GM12891 (cell line): ENCODE results near the gene RSBN1L.
"Not testable (repeated sequence)": the region's sequence is repeated elsewhere in the genome, so short reads cannot be mapped to it uniquely, and the experiment has no call there.

Experiments used
- DNase-seq: peaks from one replicate; pipeline ENCODE4 v3.0.0; 2011; ENCODE audit warnings: low spot score; ENCODE audit not compliant: insufficient read length
- FAIRE-seq: peaks from 2 replicates; lab custom pipeline; 2011; peaks lifted over from hg19 to GRCh38; lab: Jason Lieb, UNC
- PAX5 ChIP-seq: IDR thresholded peaks from 2 replicates; pipeline ENCODE4 v1.6.1; 2011; ENCODE audit warnings: low read length, moderate library complexity, mild to moderate bottlenecking; ENCODE audit not compliant: insufficient read depth, severe bottlenecking
- POLR2A ChIP-seq: IDR thresholded peaks from 2 replicates; pipeline ENCODE4 v1.6.1; 2011; ENCODE audit warnings: low read depth, low read length, control low read depth
- POLR2AphosphoS5 ChIP-seq: IDR thresholded peaks from 2 replicates; pipeline ENCODE4 v1.6.1; 2011; ENCODE audit warnings: low read depth, low read length, control low read depth
- POU2F2 ChIP-seq: IDR thresholded peaks from 2 replicates; pipeline ENCODE4 v1.6.1; 2011; ENCODE audit warnings: low read depth, mild to moderate bottlenecking, control low read depth, low read length, moderate library complexity
- SPI1 ChIP-seq: IDR thresholded peaks from 2 replicates; pipeline ENCODE4 v1.6.1; 2011; ENCODE audit warnings: low read depth, low read length, control low read depth
- TAF1 ChIP-seq: IDR thresholded peaks from 2 replicates; pipeline ENCODE4 v1.6.1; 2011; ENCODE audit warnings: low read depth, low read length, control low read depth

RSBN1L gene

GRCh38 chr7:77702968-77703472, 6.8 kb downstream of the RSBN1L start:
- FAIRE-seq (no peak), DNase-seq (no peak)
- TF ChIP-seq TAF1 (no peak), SPI1 (peak; percentile 71)

DNA sequence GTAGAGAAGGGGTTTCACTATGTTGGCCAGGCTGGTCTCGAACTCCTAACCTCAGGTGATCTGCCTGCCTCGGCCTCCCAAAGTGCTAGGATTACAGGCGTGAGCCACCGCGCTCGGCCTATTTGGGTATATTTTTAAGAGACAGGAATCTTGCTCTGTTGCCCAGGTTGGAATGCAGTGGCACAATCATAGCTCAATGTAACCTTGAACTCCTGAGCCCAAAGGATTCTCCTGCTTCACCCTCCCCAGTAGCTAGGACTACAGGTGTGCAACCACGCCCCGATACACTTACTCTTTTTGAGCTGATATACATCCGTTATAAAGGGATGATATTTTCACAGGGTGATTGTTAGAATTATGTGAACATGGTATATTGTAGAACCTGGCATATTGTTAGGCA, 7.4 kb downstream of the RSBN1L start:
- DNase-seq: not testable (repeated sequence)
- peak; percentile 31 for FAIRE-seq

DNA sequence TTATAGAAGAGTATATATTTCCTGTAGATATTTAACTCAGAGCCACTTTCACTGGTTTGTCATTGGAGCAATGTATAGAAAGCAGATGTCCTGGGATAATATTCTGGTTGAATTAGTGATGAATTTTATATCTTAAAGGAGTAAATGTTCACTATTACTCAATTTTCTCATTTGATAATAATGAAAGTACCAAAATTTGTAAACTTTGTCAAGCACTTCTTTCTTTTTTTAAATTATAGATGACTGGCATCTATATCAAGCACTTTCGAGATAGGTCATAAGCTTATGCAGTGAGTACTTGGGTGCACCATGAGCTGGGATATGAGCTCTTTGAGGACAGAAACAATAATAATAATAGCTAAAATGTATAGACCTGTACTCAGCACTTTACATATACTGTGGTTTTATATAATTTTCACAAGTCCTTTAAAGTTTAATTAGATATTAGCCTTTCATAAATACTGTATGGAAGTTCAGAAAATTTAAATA, 11.3 kb downstream of the RSBN1L start:
- FAIRE-seq: no peak
- no peak for TF ChIP-seq POLR2A
- TF ChIP-seq POLR2AphosphoS5: no peak
- no peak for TF ChIP-seq TAF1
- TF ChIP-seq POU2F2: no peak
- no peak for TF ChIP-seq PAX5
- no peak for TF ChIP-seq SPI1
- DNase-seq: no peak

GRCh38 chr7:77710067-77710466, 13.8 kb downstream of the RSBN1L start:
- no peak for TF ChIP-seq PAX5
- TF ChIP-seq TAF1: no peak
- no peak for TF ChIP-seq POLR2AphosphoS5
- no peak for TF ChIP-seq POU2F2
- TF ChIP-seq POLR2A: no peak
- no peak for TF ChIP-seq SPI1
- FAIRE-seq (no peak), DNase-seq (no peak)

- FAIRE-seq: no peak
- DNase-seq: no peak
- no peak for TF ChIP-seq SPI1
- TF ChIP-seq POLR2AphosphoS5: no peak
- TF ChIP-seq TAF1: no peak
- TF ChIP-seq POLR2A: no peak
- no peak for TF ChIP-seq PAX5
- TF ChIP-seq POU2F2: no peak
Observed at GRCh38 chr7:77710861-77711260, 14.6 kb downstream of the RSBN1L start.

GRCh38 chr7:77714195-77714594, 17.9 kb downstream of the RSBN1L start:
- TF ChIP-seq POLR2A (no peak), TAF1 (no peak), POLR2AphosphoS5 (no peak), PAX5 (no peak), POU2F2 (no peak)
- no peak for DNase-seq
- no peak for FAIRE-seq

GRCh38 chr7:77714931-77715330, 18.7 kb downstream of the RSBN1L start:
- not testable (repeated sequence) for FAIRE-seq, DNase-seq

GRCh38 chr7:77716804-77717203, 20.5 kb downstream of the RSBN1L start:
- TF ChIP-seq POLR2AphosphoS5: no peak
- TF ChIP-seq SPI1: no peak
- TF ChIP-seq POLR2A: no peak
- TF ChIP-seq TAF1: no peak
- TF ChIP-seq PAX5: no peak
- TF ChIP-seq POU2F2: no peak

GRCh38 chr7:77717566-77717965, 21.3 kb downstream of the RSBN1L start:
- FAIRE-seq, DNase-seq: not testable (repeated sequence)

More at GRCh38 chr7:77716804-77717203, 20.5 kb downstream of the RSBN1L start:
- DNase-seq (no peak), FAIRE-seq (no peak)

DNA sequence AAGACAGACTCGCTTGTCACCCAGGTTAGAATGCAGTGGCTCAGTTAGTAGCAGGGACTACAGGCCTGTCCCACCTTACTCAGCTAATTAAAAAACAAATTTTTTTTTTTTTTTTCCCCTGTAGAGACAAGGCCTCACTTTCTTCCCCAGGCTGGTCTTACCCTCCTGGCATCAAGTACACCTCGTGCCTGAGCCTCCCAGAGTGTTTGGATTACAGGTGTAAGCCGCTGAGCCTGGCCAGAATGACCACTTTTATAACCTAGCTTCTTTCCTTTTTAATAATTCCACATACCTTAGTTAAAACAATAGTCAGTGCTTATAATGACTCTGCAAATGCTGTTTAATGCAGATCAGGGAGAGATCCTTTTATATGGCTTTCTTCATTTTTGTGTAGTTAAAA, 31.3 kb downstream of the RSBN1L start:
- no peak for TF ChIP-seq POU2F2
- TF ChIP-seq POLR2A: no peak
- TF ChIP-seq SPI1: no peak
- no peak for TF ChIP-seq TAF1
- no peak for TF ChIP-seq POLR2AphosphoS5
- no peak for TF ChIP-seq PAX5
- no peak for DNase-seq
- FAIRE-seq: no peak

- no peak for DNase-seq
- TF ChIP-seq POLR2AphosphoS5 (no peak), PAX5 (no peak), SPI1 (no peak), TAF1 (no peak)
- FAIRE-seq: no peak
Observed at GRCh38 chr7:77727936-77728701, 31.9 kb downstream of the RSBN1L start.
